Erythroblast (primary cell): Measurements from ENCODE around the gene IRF2.

ENCODE experiments used
- DNase-seq, 2 experiments: peaks; one replicate each; lab custom pipeline; 2025; lab: John Stamatoyannopoulos, UW
- GATA1 ChIP-seq: IDR thresholded peaks from 2 replicates; pipeline ENCODE4 v1.6.1; 2011; ENCODE audit warnings: low read depth, mild to moderate bottlenecking, control low read depth, low read length, moderate library complexity
- POLR2A ChIP-seq: IDR thresholded peaks from 2 replicates; pipeline ENCODE4 v1.6.1; 2011; ENCODE audit warnings: mild to moderate bottlenecking, low read length

The IRF2 gene

GRCh38 chr4:184451726-184452125 lies 22.6 kb downstream of the IRF2 start:
- no peak for TF ChIP-seq POLR2A
- TF ChIP-seq GATA1: no peak
- DNase-seq: peak; percentile 20 to 39

GRCh38 chr4:184450743-184451535 lies 23.4 kb downstream of the IRF2 start:
- TF ChIP-seq GATA1 (no peak), POLR2A (no peak)

GRCh38 chr4:184450045-184450444 lies 24.3 kb downstream of the IRF2 start:
- no peak for TF ChIP-seq GATA1
- no peak for TF ChIP-seq POLR2A

More at GRCh38 chr4:184450743-184451535, 23.4 kb downstream of the IRF2 start:
- DNase-seq: no peak

GRCh38 chr4:184448821-184449220 lies 25.5 kb downstream of the IRF2 start:
- peak; percentile 11 to 15 for DNase-seq
- TF ChIP-seq GATA1 (no peak), POLR2A (no peak)

More at GRCh38 chr4:184450045-184450444, 24.3 kb downstream of the IRF2 start:
- DNase-seq: no peak

GRCh38 chr4:184448141-184448540 lies 26.2 kb downstream of the IRF2 start:
- no peak for DNase-seq
- TF ChIP-seq GATA1 (no peak), POLR2A (no peak)

GRCh38 chr4:184447664-184448063 lies 26.7 kb downstream of the IRF2 start:
- no peak for TF ChIP-seq GATA1
- TF ChIP-seq POLR2A: no peak
- no peak for DNase-seq

GRCh38 chr4:184446132-184446658 lies 28.2 kb downstream of the IRF2 start:
- TF ChIP-seq GATA1 (no peak), POLR2A (no peak)

GRCh38 chr4:184444953-184445309 lies 29.4 kb downstream of the IRF2 start:
- DNase-seq: no peak
- TF ChIP-seq POLR2A (no peak), GATA1 (no peak)

More at GRCh38 chr4:184446132-184446658, 28.2 kb downstream of the IRF2 start:
- no peak for DNase-seq

GRCh38 chr4:184444215-184444952 lies 30.0 kb downstream of the IRF2 start:
- DNase-seq: no peak
- no peak for TF ChIP-seq GATA1
- TF ChIP-seq POLR2A: no peak

GRCh38 chr4:184443318-184443717 lies 31.0 kb downstream of the IRF2 start:
- TF ChIP-seq GATA1: no peak
- no peak for TF ChIP-seq POLR2A
- DNase-seq: no peak

GRCh38 chr4:184442314-184442635 lies 32.1 kb downstream of the IRF2 start:
- TF ChIP-seq GATA1 (no peak), POLR2A (no peak)

GRCh38 chr4:184441461-184442313 lies 32.7 kb downstream of the IRF2 start:
- TF ChIP-seq GATA1: no peak
- TF ChIP-seq POLR2A: no peak
- DNase-seq: no peak

More at GRCh38 chr4:184442314-184442635, 32.1 kb downstream of the IRF2 start:
- DNase-seq: no peak

GRCh38 chr4:184440595-184441358 lies 33.6 kb downstream of the IRF2 start:
- TF ChIP-seq GATA1 (no peak), POLR2A (no peak)
- DNase-seq: peak in 1 of 2 experiments; percentile 22
